ENCODE measurements around the gene COX7A2.

Gene COX7A2

GRCh38 chr6:75196081-75196687 is 47.4 kb downstream of the COX7A2 start:
- no peak for DNase-seq

GRCh38 chr6:75188221-75188925 is 55.2 kb downstream of the COX7A2 start:
- no peak for DNase-seq
